ENCODE results near the gene S100A4.

DNA sequence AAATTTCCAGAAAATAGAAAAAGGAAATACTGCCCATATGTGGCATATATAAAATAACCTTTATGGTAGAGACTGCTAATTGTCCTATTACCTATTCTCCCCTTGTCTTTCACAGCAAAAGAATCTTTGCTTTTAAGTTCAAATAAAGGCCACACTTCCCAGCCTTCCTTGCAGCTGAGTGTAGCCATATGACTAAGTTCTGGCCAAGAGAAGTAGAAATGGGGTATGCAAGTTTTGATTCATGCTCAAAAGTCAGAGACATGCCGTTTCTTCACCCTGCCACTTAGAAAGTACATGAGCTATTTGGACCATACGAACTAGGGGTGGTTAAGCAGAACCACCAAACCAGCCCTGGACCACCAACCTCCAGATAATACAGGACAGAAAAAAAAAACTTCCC, 38.4 kb upstream of the S100A4 start:
- TF ChIP-seq EZH2 (IDR thresholded peaks at IDR 0.05) (no peak), SP1 (IDR thresholded peaks at IDR 0.05; ENCODE audit: low read depth) (no peak), POLR2A (IDR thresholded peaks at IDR 0.05; ENCODE audit: borderline replicate concordance, extremely low read depth, insufficient read depth, insufficient read length) (no peak), POLR2AphosphoS5 (IDR thresholded peaks at IDR 0.05; ENCODE audit: low read depth, low read length) (no peak)
- TF ChIP-seq, protein P1, sequence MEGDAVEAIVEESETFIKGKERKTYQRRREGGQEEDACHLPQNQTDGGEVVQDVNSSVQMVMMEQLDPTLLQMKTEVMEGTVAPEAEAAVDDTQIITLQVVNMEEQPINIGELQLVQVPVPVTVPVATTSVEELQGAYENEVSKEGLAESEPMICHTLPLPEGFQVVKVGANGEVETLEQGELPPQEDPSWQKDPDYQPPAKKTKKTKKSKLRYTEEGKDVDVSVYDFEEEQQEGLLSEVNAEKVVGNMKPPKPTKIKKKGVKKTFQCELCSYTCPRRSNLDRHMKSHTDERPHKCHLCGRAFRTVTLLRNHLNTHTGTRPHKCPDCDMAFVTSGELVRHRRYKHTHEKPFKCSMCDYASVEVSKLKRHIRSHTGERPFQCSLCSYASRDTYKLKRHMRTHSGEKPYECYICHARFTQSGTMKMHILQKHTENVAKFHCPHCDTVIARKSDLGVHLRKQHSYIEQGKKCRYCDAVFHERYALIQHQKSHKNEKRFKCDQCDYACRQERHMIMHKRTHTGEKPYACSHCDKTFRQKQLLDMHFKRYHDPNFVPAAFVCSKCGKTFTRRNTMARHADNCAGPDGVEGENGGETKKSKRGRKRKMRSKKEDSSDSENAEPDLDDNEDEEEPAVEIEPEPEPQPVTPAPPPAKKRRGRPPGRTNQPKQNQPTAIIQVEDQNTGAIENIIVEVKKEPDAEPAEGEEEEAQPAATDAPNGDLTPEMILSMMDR (IDR thresholded peaks at IDR 0.05 in 2 of 3, conservative IDR thresholded peaks at IDR 0.05 in 1 of 3; ENCODE audit: borderline replicate concordance in 1 of 3, insufficient read depth in 1 of 3, low read depth in 2 of 3, low read length in 2 of 3): no peak
- TF ChIP-seq, protein P2, sequence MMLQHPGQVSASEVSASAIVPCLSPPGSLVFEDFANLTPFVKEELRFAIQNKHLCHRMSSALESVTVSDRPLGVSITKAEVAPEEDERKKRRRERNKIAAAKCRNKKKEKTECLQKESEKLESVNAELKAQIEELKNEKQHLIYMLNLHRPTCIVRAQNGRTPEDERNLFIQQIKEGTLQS (IDR thresholded peaks at IDR 0.05): no peak
- TF ChIP-seq, protein P3, sequence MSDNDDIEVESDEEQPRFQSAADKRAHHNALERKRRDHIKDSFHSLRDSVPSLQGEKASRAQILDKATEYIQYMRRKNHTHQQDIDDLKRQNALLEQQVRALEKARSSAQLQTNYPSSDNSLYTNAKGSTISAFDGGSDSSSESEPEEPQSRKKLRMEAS (IDR thresholded peaks at IDR 0.05): no peak
